ENCODE measurements around the gene VGLL4.
"Not testable (repeated sequence)": the region's sequence is repeated elsewhere in the genome, so short reads cannot be mapped to it uniquely, and the experiment has no call there.

The VGLL4 gene, protein sequence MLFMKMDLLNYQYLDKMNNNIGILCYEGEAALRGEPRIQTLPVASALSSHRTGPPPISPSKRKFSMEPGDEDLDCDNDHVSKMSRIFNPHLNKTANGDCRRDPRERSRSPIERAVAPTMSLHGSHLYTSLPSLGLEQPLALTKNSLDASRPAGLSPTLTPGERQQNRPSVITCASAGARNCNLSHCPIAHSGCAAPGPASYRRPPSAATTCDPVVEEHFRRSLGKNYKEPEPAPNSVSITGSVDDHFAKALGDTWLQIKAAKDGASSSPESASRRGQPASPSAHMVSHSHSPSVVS

GRCh38 chr3:11643605-11644087, at the start of gene VGLL4:
Gene VGLL4, minus strand, starts transcription at chr3:11643915. Its CDS starts 397 bp downstream, at chr3:11643518.
- DNase-seq (ENCODE audit: low read depth): peak; percentile 89

- no peak for DNase-seq (ENCODE audit: low read depth)
These were observed 48.8 kb upstream of the VGLL4 start for GRCh38 chr3:11692532-11692813.

DNA sequence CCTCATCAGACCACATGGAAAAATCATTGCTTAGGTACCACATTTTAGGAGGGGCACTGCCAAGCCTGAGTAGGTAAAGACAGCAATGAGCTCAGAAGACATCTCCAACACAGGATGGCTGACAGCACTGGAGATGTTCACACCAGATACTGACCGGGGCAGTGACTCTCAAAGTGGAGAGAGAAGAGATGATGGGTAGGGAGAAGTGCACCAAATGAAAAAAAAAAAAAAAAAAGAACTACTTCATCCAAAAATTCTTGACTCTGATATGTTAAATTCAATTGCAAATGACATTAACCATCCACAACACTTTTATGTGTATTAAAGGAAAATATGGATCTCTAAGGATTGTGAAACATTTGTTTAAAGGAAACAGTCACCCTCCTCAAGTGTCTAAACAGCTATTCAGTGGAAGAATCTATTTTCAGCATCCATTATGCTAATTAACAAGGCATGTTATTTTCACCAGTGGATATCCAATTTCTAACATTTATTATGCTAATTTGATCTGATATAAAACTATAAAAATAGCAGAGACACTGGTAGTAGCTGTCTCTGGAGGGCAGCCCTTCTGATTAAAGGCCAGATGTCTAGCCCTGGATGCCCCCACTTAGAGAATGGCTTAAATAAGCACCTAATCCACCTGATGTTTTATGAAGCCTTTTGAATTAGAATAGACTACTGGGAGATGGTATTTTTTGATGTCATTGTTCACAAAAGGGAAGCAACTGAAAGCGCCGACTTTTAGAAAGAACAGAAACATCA, 48.2 kb upstream of the VGLL4 start:
- DNase-seq (ENCODE audit: low read depth): no peak

DNA sequence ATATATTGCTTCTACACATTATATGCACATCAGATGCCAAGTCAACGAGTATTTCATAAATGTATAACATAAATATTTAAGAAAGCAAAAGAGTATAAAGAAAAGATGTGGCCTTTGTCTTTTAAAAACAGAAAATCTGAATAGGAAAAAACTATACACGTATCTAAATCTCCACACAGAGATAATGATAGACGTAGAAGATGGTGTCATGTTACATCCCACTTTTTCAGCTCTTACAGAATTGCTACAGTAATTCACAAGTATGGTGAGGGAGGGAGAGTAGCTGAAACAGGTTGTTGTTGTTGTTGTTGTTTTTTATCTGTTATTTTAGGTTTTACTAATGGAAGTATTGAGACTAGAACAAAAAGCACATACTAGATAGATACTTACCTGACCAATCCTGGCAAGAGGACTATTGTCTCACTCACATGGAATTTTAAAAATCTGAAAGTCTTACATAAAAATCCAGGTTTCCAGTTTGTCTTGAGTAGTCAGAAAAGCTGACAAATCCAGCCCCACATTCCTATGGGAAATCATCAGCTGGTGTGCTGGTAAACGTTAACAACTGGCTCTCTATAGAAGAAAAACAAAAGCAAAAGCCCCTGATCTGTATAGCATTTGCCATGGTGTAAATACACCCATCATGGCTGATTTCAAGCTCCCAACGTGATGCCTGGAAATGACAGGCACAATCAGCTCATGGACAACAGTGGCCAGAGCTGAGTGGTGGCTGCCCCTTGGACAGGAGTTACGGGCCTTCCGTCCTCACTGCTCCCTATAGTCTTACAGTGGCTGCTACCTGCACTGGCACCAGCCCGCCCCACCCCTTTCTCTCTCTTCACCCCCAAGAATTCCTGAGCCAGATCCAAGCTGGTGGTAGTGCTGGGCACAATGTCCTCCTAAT, 47.4 kb upstream of the VGLL4 start:
- peak; percentile 46 for DNase-seq (ENCODE audit: low read depth)

GRCh38 chr3:11689749-11690148, 46.0 kb upstream of the VGLL4 start:
- no peak for DNase-seq (ENCODE audit: low read depth)

DNA sequence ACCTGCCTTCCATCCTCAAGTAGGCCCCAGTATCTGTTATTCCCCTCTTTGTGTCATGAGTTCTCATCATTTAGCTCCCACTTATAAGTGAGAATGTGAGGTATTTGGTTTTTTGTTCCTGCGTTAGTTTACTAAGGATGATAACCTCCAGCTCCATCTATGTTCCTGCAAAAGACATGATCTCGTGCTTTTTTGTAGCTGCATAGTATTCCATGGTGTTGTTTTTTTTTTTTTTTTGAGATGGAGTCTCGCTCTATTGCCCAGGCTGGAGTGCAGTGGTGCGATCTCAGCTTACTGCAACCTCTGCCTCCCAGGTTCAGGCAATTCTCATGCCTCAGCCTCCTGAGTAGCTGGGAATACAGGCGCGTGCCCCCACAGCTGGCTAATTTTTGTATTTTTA, 41.3 kb upstream of the VGLL4 start:
- DNase-seq (ENCODE audit: low read depth): not testable (repeated sequence)

DNA sequence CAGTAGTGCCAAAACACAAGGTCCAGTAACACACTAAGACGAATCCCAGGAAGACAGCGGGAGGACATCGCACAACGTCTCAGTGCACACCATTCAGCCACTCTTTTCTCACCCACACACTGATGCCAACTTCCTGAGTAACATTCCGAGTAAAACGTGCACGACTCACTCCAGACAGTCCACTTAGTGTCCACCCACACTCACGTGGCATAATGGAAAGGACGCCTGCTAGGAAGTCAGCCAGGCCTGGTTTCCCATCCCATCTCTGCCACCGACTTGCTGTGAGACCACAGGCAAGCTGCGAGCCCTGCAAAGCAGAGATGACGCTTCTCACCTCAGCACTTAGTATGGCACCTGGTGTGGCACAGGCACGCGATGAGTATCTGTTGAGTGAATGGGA, 36.8 kb upstream of the VGLL4 start:
- DNase-seq (ENCODE audit: low read depth): no peak

GRCh38 chr3:11679964-11680363, 36.2 kb upstream of the VGLL4 start:
- no peak for DNase-seq (ENCODE audit: low read depth)

DNA sequence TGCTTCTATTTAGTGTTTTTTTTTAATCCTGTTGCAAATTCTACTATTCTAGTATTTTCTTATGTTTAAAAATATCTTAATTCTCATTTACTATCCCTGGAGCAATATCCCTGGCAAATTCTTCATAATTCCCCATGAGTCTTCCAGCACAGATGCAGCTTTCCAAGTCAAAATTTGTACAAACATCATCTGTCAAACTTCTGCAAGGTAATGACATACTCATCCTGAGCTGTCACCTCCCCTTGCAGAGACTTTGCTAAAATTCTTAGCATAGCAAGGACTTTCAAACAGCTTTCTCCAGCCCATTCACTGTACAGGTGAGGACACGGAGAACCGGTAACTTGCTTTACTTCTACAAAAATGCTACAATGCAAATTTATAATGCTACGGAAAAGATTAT, 28.6 kb upstream of the VGLL4 start:
- no peak for DNase-seq (ENCODE audit: low read depth)

GRCh38 chr3:11671648-11672100, 28.0 kb upstream of the VGLL4 start:
- DNase-seq (ENCODE audit: low read depth): peak; percentile 13

- peak; percentile 26 for DNase-seq (ENCODE audit: low read depth)
These were observed 24.8 kb upstream of the VGLL4 start for GRCh38 chr3:11668243-11669235.

DNA sequence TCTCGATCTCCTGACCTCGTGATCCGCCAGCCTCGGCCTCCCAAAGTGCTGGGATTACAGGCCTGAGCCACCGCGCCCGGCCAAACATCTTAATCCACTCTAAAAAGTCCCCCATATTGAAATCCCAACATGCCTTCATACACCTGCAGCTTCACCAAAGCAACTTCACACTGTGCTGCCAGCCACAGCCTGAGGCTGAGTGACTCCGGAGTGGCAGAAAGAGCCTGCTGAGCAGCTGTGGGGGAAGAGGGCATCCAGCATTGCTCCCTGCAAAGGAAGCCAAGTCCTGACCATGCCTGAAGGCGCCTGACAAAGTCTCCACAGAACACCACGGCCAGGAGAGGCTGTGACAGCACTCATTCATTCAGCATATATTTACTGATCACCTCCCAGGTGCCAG, 21.6 kb upstream of the VGLL4 start:
- DNase-seq (ENCODE audit: low read depth): no peak

DNA sequence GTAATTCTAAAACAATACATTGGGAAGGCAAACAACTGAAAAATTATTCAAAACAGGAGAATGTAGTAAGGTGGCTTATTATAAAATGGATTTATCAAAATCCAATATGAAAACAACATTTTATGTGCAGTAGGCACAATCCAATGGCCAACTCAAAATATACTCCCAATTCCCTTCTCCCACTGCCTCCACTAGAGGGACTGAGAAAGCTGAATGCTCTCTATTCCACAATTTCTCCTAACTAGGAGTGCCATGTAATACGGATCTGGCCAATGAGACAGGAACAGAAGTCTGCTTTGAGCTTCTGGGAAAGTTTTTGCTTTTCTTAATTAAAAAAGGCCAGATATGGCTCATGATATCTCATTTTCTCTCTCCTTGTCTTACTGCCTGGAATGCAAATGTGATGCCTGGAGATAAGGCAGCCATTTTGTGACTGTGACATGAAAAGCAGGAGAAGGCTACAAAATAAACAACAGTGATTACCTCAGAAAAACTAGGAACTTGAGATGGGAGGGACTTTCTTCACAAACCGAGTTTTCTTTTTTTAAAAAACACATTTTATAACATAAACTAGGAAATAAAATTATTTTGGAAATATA, 18.8 kb upstream of the VGLL4 start:
- peak; percentile 66 for DNase-seq (ENCODE audit: low read depth)

GRCh38 chr3:11661827-11662226, 18.1 kb upstream of the VGLL4 start:
- DNase-seq (ENCODE audit: low read depth): peak; percentile 38

DNA sequence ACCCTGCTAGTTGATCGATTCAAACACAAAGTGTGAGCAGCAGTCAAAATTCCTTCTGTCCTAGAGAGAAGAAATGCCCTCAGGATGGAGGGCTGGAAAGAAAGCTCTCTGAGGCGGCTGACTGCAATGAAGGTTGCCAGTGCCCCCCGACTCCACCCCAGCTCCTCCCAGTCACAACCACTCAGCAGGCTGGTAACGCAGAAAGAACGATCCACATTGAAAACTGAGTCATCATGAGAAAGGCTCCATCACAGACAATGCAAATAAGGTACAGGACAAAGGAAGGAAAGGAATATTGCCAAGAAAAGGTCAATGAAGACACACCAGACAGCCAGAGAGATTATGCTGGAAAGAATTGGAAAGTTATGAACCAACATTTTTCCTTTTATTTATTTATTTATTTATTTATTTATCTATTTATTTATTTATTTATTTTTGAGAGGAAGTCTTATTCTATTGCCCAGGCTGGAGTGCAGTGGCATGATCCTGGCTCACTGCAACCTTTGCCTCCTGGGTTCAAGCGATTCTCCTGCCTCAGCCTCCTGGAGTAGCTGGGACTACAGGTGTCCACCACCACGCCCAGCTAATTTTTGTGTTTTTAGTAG, 17.4 kb upstream of the VGLL4 start:
- peak; percentile 28 for DNase-seq (ENCODE audit: low read depth)

DNA sequence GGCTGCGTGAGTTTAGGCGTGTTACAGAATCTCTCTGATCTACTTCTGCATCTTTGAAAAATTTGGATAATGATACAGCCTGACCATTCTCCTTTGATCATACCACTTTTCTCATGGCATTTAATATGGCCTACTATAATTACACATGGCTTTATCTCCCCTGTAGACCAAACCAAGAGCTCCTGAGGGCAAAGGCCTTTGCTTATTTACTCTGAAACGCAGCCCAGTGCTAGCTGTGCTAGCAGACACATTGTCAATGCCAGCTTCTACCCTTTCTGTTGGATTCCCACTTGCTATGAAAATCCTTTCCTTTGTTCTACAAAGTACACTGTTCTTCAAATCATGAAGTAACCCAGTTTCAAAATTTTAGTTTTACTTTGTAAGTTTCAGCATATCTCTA, 16.5 kb upstream of the VGLL4 start:
- no peak for DNase-seq (ENCODE audit: low read depth)

DNA sequence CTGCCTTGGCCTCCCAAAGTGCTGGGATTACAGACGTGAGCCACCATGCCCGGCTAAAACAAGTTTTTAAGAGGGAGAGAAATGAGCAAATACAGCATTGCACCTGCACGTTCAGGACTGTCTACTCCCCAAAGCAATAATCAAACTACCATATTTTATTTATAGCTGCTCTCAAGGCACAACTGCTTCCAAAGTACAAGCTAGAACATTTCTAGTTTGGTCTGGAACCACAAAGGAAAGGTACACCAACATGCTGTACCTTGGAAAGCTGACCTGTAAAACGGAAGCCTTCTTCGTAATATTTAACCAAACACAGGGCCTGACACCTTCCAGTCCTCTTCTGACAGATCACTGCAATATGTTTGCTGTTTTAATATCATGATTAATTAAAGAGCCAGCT, 14.5 kb upstream of the VGLL4 start:
- no peak for DNase-seq (ENCODE audit: low read depth)

DNA sequence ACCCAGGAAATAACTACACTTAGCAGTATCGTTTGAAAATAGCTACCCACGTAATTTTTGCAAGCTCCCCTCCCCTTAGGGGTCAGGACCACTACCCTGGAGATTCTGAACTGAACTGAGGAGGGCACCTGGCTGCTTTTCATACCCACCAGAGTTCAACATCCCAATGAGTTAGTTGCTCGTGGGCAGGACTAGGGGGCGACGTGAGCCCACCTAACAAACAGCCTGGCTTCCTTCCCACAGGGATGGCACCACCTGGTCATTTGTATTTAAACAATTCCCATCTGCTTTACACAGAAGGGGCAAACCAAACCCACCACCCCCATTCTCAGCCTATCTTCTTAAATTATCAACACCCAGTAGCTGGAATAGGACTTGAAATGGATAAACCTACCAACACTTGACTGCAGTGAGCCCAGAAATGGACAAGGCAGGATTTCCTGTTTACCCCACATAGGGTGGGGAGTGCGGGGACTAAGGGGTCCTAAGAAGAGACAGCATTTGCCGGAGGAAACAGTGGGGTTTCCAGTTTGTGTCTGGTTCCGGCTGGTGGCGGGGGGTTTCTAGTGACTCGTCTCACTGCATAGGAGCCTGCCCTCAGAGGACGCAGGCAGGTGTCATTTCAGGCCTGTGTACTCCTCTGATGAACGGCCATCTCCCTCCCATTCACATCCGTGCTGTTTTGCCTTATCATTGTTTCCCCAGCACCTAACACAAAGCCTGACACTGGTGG, 11.6 kb upstream of the VGLL4 start:
- DNase-seq (ENCODE audit: low read depth): peak; percentile 40

DNA sequence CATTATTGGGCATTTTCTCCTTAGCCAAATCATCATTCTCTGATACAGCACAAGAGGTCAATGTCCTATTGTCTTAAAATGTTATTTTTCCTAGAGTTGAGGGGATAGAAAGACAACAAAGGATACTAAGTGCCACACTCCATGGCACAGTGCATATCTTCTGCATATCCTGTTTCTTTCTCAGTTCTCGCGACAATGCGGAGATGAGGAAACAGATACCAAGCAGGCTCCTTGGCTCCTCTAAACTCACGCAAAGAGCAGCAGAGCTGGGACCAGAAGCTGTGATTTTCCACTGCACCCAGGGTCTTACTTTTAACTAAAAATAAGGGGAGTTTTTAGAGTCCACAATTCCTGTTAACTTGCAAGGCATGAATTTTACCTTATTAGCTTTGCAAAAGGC, 10.5 kb upstream of the VGLL4 start:
- no peak for DNase-seq (ENCODE audit: low read depth)

Data from ELR (cell line).